Kidney (tissue), 14 donors: ENCODE data around the gene HES3. TPM values are rescaled to one million over a fixed set of nuclear protein-coding genes. Genes with fewer than 3 reads are reported as not detected.

Experiments
- DNase-seq, 5 donors: peaks; one replicate each; pipeline ENCODE4 v3.0.0-alpha.2; 2013 to 2020
- FAIRE-seq: peaks from 2 replicates; lab custom pipeline; 2012; peaks lifted over from hg19 to GRCh38; lab: Jason Lieb, UNC
- H3K27ac ChIP-seq, 2 donors: one replicate each; pipeline ENCODE4 v1.7.0; 2013; ENCODE audit warnings: low read depth in 2 of 2, low read length in 2 of 2, inconsistent platforms in 1 of 2
- H3K27me3 ChIP-seq: one replicate; pipeline ENCODE4 v1.7.1; 2013; ENCODE audit warnings: low read length, inconsistent platforms; ENCODE audit not compliant: control insufficient read depth, insufficient read depth
- H3K36me3 ChIP-seq, 3 donors: one replicate each; pipeline versions ENCODE4 v1.7.0 to v1.7.1; 2013; ENCODE audit warnings: low read length in 3 of 3, control low read depth in 1 of 3, inconsistent platforms in 1 of 3; ENCODE audit not compliant: insufficient read depth in 3 of 3, control insufficient read depth in 2 of 3
- H3K4me1 ChIP-seq, 3 donors: one replicate each; pipeline versions ENCODE4 v1.7.0 to v1.7.1; 2013; ENCODE audit warnings: low read length in 3 of 3, inconsistent platforms in 1 of 3, low read depth in 1 of 3; ENCODE audit not compliant: control insufficient read depth in 2 of 3, insufficient read depth in 2 of 3
- H3K4me3 ChIP-seq, 3 donors: one replicate each; pipeline versions ENCODE4 v1.7.0 to v1.8.1; 2013; ENCODE audit warnings: low read length in 3 of 3, control low read depth in 1 of 3, inconsistent platforms in 1 of 3
- H3K9ac ChIP-seq, 3 donors: one replicate each; pipeline versions ENCODE4 v1.7.0 to v1.7.1; 2013; ENCODE audit warnings: low read length in 3 of 3, control low read depth in 1 of 3, inconsistent platforms in 1 of 3
- H3K9me3 ChIP-seq, 3 donors: one replicate each; pipeline versions ENCODE4 v1.7.0 to v1.7.1; 2013; ENCODE audit warnings: low read length in 3 of 3, control low read depth in 1 of 3, inconsistent platforms in 1 of 3; ENCODE audit not compliant: control insufficient read depth in 2 of 3, insufficient read depth in 1 of 3
- intact Hi-C: fragments of 100-400 bp; cut with DNase I; formaldehyde crosslinking; loops from one replicate; pipeline ENCODE4 v1.11.1; 2022
- polyA plus RNA-seq: library from polyadenylated mRNA; stranded (reverse); fragments of 350-450 nt; fragmentation: Illumina TruSeq; extraction: RNeasy Lipid Tissue Mini Kit (QIAGEN cat#74804); gene quantifications from one replicate; pipeline ENCODE4 v1.2.3, GENCODE V29; 2014; ENCODE audit warnings: low read depth, low replicate concordance; ENCODE audit not compliant: insufficient read depth
- total RNA-seq: library from RNA; stranded (reverse); fragmentation: NEBNext Ultra II Directional; extraction: Animal tissue kit (Norgen Biotek cat#: 25700); gene quantifications from one replicate; pipeline ENCODE4 v1.2.1, GENCODE V29; 2021
- TF ChIP-seq, protein P1 (sequence below): IDR thresholded peaks from 3 replicates; pipeline ENCODE4 v1.5.1; 2012; ENCODE audit warnings: mild to moderate bottlenecking, moderate library complexity, borderline replicate concordance; ENCODE audit not compliant: insufficient read depth; ENCODE audit errors: extremely low read depth
- donor health status: control.
- donor health status: control.
- donor health status: control.
- donor health status: control.
- donor health status: control.
- donor health status: DM: yes; HTN: yes; CAD: no.
- donor health status: Normal renal cell carcinoma (clear cell type).

Gene HES3
- total and polyA plus RNA-seq, 2 donors from 2014 or later: not detected

- intact Hi-C loops: loop anchor here (10.0 kb wide), 1 partner anchor 192 kb away; no protein-coding TSS in a partner anchor
- H3K27me3 ChIP-seq: peaks cover 22% of the 10 kb centered on the region
Observed at GRCh38 chr1:6246497-6247467, 2.8 kb downstream of the HES3 start.

DNA sequence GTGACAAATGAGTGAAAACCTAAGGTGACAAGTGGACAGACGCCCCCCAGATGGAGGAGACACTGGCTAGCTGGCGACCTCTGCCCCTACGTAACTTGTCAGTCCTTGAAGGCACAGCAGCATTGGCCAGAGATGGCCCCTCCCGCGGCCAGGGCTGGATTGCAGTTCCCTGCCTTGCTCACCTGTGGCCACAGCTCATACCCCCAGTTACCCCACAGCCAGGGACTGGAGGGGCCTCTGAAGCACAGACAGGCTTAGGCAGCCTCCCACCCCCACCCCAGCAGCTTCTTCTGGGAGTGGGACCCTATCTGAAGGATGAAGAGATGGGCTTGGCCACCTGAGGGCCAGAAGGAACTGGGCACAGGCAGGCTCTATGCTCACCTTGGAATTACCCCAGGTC lies 3.7 kb downstream of the HES3 start:
- Histone ChIP-seq H3K27ac (no peak overlapping the region), H3K9ac (no peak overlapping the region), H3K4me1 (peaks cover 0 to 4% (median 0%) of the 10 kb centered on the region in 3 donors), H3K36me3 (no peaks in the 10 kb centered on the region), H3K9me3 (no peaks in the 10 kb centered on the region), H3K27me3 (peaks cover 22% of the 10 kb centered on the region), H3K4me3 (no peak overlapping the region)
- TF ChIP-seq, protein P1, sequence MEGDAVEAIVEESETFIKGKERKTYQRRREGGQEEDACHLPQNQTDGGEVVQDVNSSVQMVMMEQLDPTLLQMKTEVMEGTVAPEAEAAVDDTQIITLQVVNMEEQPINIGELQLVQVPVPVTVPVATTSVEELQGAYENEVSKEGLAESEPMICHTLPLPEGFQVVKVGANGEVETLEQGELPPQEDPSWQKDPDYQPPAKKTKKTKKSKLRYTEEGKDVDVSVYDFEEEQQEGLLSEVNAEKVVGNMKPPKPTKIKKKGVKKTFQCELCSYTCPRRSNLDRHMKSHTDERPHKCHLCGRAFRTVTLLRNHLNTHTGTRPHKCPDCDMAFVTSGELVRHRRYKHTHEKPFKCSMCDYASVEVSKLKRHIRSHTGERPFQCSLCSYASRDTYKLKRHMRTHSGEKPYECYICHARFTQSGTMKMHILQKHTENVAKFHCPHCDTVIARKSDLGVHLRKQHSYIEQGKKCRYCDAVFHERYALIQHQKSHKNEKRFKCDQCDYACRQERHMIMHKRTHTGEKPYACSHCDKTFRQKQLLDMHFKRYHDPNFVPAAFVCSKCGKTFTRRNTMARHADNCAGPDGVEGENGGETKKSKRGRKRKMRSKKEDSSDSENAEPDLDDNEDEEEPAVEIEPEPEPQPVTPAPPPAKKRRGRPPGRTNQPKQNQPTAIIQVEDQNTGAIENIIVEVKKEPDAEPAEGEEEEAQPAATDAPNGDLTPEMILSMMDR: no peak
- intact Hi-C loops: loop anchor here (10.0 kb wide), 1 partner anchor 193 kb away; no protein-coding TSS in a partner anchor
- FAIRE-seq (no peak), DNase-seq (peak in 2 of 5 donors; percentile 53 to 63)

More at GRCh38 chr1:6246497-6247467, 2.8 kb downstream of the HES3 start:
- Histone ChIP-seq H3K9me3 (no peaks in the 10 kb centered on the region), H3K9ac (no peak overlapping the region), H3K4me3 (no peak overlapping the region), H3K36me3 (no peaks in the 10 kb centered on the region), H3K4me1 (peaks cover 0 to 4% (median 0%) of the 10 kb centered on the region in 3 donors), H3K27ac (no peak overlapping the region)
- FAIRE-seq (no peak), DNase-seq (peak; percentile 84 to 94 (median 92))
- TF ChIP-seq, protein P1: peak; percentile 97

DNA sequence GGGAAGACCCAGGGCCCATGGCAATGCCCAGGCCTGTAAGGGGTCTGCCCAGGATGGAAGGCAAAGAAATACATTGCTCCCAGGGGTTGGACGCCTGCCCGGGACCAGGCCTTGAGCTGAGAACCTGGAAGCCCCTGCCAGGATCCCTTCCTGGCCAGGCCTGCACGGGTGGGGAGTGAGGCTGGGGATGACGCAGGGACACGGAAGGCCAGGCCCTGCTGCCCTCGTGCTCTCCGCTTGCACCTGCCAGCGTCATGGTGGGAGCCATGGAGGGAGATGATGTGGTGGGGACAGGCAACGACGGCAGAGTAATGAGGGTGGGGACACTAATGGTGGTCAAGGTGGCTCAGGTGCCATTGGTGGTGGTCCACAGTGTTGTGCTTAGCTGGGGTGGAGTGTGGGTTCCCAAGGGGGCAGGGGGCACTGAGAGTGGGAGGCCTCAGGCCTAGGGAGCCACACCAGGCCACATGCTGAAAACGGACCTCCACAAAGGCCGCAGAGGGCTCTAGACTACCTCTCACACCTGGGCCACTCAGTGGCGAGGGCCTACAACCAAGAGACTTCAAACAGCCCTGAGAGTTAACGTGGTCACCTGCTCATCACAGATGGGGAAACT lies 4.3 kb downstream of the HES3 start:
- Histone ChIP-seq H3K36me3 (no peaks in the 10 kb centered on the region), H3K27me3 (peaks cover 16% of the 10 kb centered on the region), H3K9me3 (no peaks in the 10 kb centered on the region), H3K27ac (no peak overlapping the region), H3K4me1 (peaks cover 0 to 4% (median 0%) of the 10 kb centered on the region in 3 donors), H3K4me3 (no peak overlapping the region), H3K9ac (no peak overlapping the region)
- no peak for FAIRE-seq
- DNase-seq: peak in 2 of 5 donors; percentile 47 to 74
- TF ChIP-seq, protein P1: no peak
- intact Hi-C loops: loop anchor here (10.0 kb wide), 1 partner anchor 193 kb away; no protein-coding TSS in a partner anchor
